Femur (tissue), 1 donor: Measurements from ENCODE around the gene SREBF2.

Experiments
- DNase-seq: peaks from one replicate; pipeline ENCODE4 v3.0.0-alpha.2; 2017

Gene SREBF2

DNA sequence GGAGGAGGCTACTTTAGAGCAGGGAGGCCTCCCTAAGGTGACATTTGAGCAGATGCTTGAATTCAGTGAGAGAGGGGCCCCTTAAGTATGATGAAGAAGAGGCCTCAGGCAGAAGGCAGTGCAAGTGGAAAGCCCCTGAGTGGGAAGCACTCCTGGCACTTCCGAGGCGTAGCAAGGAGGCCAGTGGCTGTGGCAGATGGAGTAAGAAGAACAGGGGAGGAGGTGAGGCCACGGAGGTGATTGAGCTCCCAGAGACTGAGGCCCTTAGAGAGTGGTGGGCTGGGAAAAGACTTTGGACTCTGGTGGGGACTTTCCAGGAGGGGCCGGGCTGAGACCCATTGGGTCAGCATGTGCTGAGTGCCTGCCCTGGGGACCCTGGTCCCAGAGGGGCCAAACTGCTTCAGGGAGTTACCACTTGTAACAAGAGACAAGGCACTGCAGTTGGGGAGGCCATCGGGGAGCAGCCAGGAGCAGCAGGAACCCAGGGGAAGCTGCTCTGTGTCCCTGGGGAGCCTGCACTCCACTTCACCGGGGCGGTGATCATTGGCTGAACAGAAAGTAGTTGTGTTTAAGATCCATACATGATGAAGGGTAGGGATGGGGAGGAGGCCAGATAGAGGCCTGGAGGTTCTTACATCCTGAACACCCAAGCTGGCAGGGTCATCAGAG is 116.5 kb downstream of the SREBF2 start:
- no peak for DNase-seq

DNA sequence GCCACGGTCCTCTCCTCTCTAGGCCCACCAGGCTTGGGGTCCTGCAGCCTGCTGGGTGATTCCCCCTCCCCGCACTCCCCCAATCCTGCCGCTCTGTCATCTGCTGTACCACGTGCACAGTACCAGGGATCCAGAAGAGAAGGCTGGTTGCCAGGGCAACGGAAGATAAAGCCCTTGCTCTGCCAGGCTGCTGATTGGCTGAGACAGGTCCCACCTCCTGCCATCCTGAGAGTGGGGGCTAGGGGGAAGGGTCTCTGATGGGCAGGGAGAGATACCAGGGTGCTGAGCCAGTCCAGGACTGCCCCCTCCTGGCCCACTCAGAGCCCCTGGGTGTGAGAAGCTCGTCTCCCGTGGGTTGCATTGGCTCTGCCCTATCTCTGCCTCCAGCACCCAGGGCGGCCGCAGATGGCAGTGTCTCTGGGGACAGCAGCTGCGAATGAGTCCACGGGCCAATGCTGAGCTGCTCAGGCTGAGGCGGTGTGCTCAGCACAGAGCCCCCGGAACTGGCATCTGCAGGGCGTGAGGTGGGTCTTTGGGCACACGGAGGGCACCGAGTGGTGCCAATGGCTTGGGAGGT is 119.1 kb downstream of the SREBF2 start, which contains the start of gene SMIM45:
SMIM45 (plus strand) TSS at position 253 of the 577 bp plus-strand sequence.
- DNase-seq = no peak

DNA sequence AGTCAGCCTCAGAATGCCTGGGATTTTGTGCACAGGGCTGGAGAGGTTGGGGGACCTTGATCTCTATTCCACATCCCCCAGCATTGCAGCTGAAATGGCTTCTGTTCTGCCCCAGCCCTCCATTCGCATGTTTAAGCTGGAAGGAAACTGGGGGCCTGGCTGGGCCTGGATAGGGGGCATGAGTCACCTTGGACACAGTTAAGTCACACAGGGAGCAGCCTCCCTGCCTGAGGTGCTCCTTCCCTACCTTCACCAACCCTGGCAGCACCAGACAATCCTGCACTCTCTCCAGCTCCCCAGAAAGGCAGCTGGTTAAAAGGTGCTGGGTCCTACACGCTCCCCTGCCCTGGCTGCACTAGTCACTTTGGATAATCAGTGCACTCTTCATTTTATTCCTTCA is 119.8 kb downstream of the SREBF2 start:
- no peak for DNase-seq
